ENCODE results near the gene OR10A3. TPM values are rescaled to one million over a fixed set of nuclear protein-coding genes. Genes with fewer than 3 reads are reported as not detected.

The OR10A3 gene
- total and polyA plus RNA-seq, 2 of the 8 experiments (the other 6 are each of a cell fraction or from before 2014, with no cell fraction given) = not detected

DNA sequence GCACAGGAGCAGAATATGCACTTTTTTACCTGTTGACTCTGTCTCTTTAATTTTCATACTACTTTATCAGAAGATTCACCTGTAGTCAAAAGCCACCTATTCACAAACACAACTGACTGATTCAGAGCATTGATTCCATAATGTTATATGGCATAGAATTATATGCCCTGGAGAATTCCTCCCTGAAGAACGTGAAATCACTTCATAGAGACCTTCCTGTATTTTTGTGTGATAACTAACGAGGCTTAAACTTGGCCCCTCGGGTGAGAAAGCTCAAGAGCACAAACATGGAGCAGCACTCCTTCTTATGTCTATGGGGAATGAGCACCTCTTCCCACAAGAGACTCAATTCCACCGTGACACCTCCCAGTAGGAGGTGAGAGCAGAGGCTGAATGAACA is 10.3 kb downstream of the OR10A3 start, which contains the start of gene OR10A6:
OR10A6 (minus strand) TSS at position 101 of the 400 bp plus-strand sequence. CDS start 2,606 bp downstream, outside the sequence.
- Histone ChIP-seq H2AK5ac (ENCODE audit: low read depth, low read length) (no peak within 1 kb of the TSS), H2BK15ac (ENCODE audit: low read length) (no peak within 1 kb of the TSS), H3K4ac (replicated peaks; ENCODE audit: insufficient read length, low read depth, low read length) (no peak within 1 kb of the TSS), H2BK5ac (ENCODE audit: low read depth, low read length) (no peak within 1 kb of the TSS), H3K9ac (replicated peaks in 1 of 4; ENCODE audit: extremely low read depth in 1 of 4, low read depth in 3 of 4, low read length in 3 of 4) (0 out of 7 replicates have a peak within 1 kb of the TSS, but pooled peaks of 1 of the 4 experiments have one; percentile 30), H3K27ac (ENCODE audit: low read depth, low read length) (no peak within 1 kb of the TSS), H2BK12ac (ENCODE audit: low read depth, low read length) (peak within 1 kb of the TSS; percentile 75; the same call in 1 of the 2 replicates), H4K20me1 (replicated peaks in 1 of 2; ENCODE audit: control insufficient read depth in 1 of 2, insufficient read depth in 2 of 2, low read length in 2 of 2) (no peaks in the 10 kb centered on the region), H3K4me3 (ENCODE audit: extremely low read depth in 1 of 4, insufficient read depth in 2 of 4, low read depth in 3 of 4, low read length in 4 of 4) (no peak within 1 kb of the TSS), H3K23ac (ENCODE audit: insufficient read length) (no peak within 1 kb of the TSS), H3K79me1 (ENCODE audit: low read depth, low read length) (no peaks in the 10 kb centered on the region), H3K4me1 (replicated peaks in 1 of 4; ENCODE audit: control insufficient read depth in 3 of 4, insufficient read depth in 4 of 4, low read length in 3 of 4) (no peaks in the 10 kb centered on the region), H4K5ac (ENCODE audit: insufficient read length, low read depth, low read length) (no peak within 1 kb of the TSS), H3K4me2 (ENCODE audit: insufficient read depth in 1 of 2, low read depth in 2 of 2, low read length in 2 of 2) (no peak within 1 kb of the TSS), H2AFZ (ENCODE audit: low read length) (no peak within 1 kb of the TSS; the same call in 1 of the 2 replicates), H4K91ac (replicated peaks; ENCODE audit: insufficient read length, low read length) (no peak within 1 kb of the TSS), H3K14ac (ENCODE audit: insufficient read length) (no peak within 1 kb of the TSS), H3K18ac (ENCODE audit: extremely low read depth, low read length) (no peak within 1 kb of the TSS), H3K23me2 (ENCODE audit: low read depth, low read length) (no peaks in the 10 kb centered on the region), H2BK20ac (ENCODE audit: low read length) (peak within 1 kb of the TSS; percentile 34; the same call in 1 of the 2 replicates), H3K27me3 (replicated peaks in 1 of 4; ENCODE audit: control insufficient read depth in 3 of 4, extremely low read depth in 1 of 4, insufficient read depth in 3 of 4, low read length in 3 of 4) (no peaks in the 10 kb centered on the region), H2BK120ac (replicated peaks; ENCODE audit: low read depth, low read length) (no peak within 1 kb of the TSS), H3K56ac (replicated peaks; ENCODE audit: insufficient read length, low read depth, low read length) (no peak within 1 kb of the TSS), H3K9me3 (ENCODE audit: insufficient read depth in 2 of 2, low read depth in 1 of 2, low read length in 1 of 2) (no peaks in the 10 kb centered on the region), H3K79me2 (ENCODE audit: control insufficient read depth in 1 of 2, insufficient read depth in 2 of 2, low read length in 2 of 2) (no peaks in the 10 kb centered on the region), H3K36me3 (ENCODE audit: control insufficient read depth in 2 of 4, insufficient read depth in 4 of 4, low read length in 3 of 4) (no peaks in the 10 kb centered on the region), H4K8ac (ENCODE audit: extremely low read depth, insufficient read depth, low read length) (no peak within 1 kb of the TSS)
- WGBS, 2 experiments (ENCODE audit: extremely low coverage in 1 of 2, insufficient coverage in 1 of 2, insufficient read length in 1 of 2, insufficient replicate concordance in 2 of 2, low coverage in 1 of 2, low lambda C conversion rate in 2 of 2, missing lambda C conversion rate in 1 of 2) = 86% methylated on average over 4 of the region's 4 CpGs; no CpG with 5 or more reads in 1 of the 2 experiments
- ChIA-PET POLR2A (ENCODE audit: partially characterized antibody) (no interaction called here), CTCF (ENCODE audit: partially characterized antibody) (no interaction called here)
- TF ChIP-seq CTBP2 (IDR thresholded peaks at IDR 0.05; ENCODE audit: borderline replicate concordance, insufficient read depth, insufficient read length, low read length) = no peak
- TF ChIP-seq, protein P1, sequence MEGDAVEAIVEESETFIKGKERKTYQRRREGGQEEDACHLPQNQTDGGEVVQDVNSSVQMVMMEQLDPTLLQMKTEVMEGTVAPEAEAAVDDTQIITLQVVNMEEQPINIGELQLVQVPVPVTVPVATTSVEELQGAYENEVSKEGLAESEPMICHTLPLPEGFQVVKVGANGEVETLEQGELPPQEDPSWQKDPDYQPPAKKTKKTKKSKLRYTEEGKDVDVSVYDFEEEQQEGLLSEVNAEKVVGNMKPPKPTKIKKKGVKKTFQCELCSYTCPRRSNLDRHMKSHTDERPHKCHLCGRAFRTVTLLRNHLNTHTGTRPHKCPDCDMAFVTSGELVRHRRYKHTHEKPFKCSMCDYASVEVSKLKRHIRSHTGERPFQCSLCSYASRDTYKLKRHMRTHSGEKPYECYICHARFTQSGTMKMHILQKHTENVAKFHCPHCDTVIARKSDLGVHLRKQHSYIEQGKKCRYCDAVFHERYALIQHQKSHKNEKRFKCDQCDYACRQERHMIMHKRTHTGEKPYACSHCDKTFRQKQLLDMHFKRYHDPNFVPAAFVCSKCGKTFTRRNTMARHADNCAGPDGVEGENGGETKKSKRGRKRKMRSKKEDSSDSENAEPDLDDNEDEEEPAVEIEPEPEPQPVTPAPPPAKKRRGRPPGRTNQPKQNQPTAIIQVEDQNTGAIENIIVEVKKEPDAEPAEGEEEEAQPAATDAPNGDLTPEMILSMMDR (IDR thresholded peaks at IDR 0.05; ENCODE audit: control extremely low read depth in 1 of 3, insufficient read depth in 1 of 3, low read depth in 1 of 3, low read length in 3 of 3) = no peak
- DNase-seq (ENCODE audit: low read depth in 1 of 2, low spot score in 2 of 2) = no peak
- no peak for FAIRE-seq

Data from H1 (cell line).